ENCODE data around the gene MSX1.

DNA sequence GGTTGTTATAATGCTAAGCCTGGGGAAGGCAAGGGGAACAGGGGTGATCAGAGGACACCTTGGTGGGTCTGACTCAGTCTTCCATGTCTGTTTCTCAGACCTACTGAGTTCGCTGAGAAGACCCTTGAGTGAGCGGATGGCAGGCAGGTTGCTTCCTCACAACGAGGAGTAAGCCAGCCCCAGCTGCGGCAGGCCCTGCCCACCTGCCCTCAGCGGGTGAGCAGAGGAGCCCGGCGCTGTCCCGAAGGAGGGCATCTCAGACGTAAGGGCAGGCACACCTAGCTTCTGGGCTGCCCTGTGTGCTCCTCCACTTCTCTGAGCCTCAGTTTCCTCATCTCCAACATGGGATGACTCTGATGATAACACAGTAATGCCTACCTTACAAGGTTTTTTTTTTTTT lies 30.3 kb downstream of the MSX1 start:
- TF ChIP-seq, protein P1, sequence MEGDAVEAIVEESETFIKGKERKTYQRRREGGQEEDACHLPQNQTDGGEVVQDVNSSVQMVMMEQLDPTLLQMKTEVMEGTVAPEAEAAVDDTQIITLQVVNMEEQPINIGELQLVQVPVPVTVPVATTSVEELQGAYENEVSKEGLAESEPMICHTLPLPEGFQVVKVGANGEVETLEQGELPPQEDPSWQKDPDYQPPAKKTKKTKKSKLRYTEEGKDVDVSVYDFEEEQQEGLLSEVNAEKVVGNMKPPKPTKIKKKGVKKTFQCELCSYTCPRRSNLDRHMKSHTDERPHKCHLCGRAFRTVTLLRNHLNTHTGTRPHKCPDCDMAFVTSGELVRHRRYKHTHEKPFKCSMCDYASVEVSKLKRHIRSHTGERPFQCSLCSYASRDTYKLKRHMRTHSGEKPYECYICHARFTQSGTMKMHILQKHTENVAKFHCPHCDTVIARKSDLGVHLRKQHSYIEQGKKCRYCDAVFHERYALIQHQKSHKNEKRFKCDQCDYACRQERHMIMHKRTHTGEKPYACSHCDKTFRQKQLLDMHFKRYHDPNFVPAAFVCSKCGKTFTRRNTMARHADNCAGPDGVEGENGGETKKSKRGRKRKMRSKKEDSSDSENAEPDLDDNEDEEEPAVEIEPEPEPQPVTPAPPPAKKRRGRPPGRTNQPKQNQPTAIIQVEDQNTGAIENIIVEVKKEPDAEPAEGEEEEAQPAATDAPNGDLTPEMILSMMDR (conservative IDR thresholded peaks at IDR 0.05; ENCODE audit: low read depth in 2 of 2), result no peak
- TF ChIP-seq EZH2phosphoT487 (IDR thresholded peaks at IDR 0.05; ENCODE audit: unreplicated experiment), result no peak
- TF ChIP-seq CREB1 (CRISPR knock-in tag; IDR thresholded peaks at IDR 0.05; ENCODE audit: low read depth), result no peak
- TF ChIP-seq, protein P2, sequence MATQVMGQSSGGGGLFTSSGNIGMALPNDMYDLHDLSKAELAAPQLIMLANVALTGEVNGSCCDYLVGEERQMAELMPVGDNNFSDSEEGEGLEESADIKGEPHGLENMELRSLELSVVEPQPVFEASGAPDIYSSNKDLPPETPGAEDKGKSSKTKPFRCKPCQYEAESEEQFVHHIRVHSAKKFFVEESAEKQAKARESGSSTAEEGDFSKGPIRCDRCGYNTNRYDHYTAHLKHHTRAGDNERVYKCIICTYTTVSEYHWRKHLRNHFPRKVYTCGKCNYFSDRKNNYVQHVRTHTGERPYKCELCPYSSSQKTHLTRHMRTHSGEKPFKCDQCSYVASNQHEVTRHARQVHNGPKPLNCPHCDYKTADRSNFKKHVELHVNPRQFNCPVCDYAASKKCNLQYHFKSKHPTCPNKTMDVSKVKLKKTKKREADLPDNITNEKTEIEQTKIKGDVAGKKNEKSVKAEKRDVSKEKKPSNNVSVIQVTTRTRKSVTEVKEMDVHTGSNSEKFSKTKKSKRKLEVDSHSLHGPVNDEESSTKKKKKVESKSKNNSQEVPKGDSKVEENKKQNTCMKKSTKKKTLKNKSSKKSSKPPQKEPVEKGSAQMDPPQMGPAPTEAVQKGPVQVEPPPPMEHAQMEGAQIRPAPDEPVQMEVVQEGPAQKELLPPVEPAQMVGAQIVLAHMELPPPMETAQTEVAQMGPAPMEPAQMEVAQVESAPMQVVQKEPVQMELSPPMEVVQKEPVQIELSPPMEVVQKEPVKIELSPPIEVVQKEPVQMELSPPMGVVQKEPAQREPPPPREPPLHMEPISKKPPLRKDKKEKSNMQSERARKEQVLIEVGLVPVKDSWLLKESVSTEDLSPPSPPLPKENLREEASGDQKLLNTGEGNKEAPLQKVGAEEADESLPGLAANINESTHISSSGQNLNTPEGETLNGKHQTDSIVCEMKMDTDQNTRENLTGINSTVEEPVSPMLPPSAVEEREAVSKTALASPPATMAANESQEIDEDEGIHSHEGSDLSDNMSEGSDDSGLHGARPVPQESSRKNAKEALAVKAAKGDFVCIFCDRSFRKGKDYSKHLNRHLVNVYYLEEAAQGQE (IDR thresholded peaks at IDR 0.05; ENCODE audit: unreplicated experiment), result no peak
- no peak for TF ChIP-seq STAT1 (IDR thresholded peaks at IDR 0.05; ENCODE audit: unreplicated experiment)
- TF ChIP-seq EZH2 (IDR thresholded peaks at IDR 0.05; ENCODE audit: low read depth, unreplicated experiment), result no peak
- TF ChIP-seq ZNF331 (CRISPR knock-in tag; IDR thresholded peaks at IDR 0.05; ENCODE audit: low read depth), result no peak
- TF ChIP-seq POLR2AphosphoS5 (IDR thresholded peaks at IDR 0.05; ENCODE audit: low read depth), result no peak

All from GM23338 (cell line).